Trophoblast cell (in vitro differentiated cells and primary cell): ENCODE measurements around the gene ZNF765.
"Not testable (repeated sequence)": the region's sequence is repeated elsewhere in the genome, so short reads cannot be mapped to it uniquely, and the experiment has no call there.

Experiments
- DNase-seq, 2 donors: peaks; one replicate each; pipeline ENCODE4 v3.0.0-alpha.2; 2016
- H2AFZ ChIP-seq: 2 replicates; pipeline ENCODE4 v1.6.1; 2013; ENCODE audit warnings: low read length, moderate library complexity, mild to moderate bottlenecking; ENCODE audit not compliant: insufficient read depth, poor library complexity
- H2AK5ac ChIP-seq: 2 replicates; pipeline ENCODE4 v1.6.1; 2013; ENCODE audit warnings: mild to moderate bottlenecking, low read length
- H2BK120ac ChIP-seq: 2 replicates; pipeline ENCODE4 v1.6.1; 2013; ENCODE audit warnings: low read length, mild to moderate bottlenecking, moderate library complexity; ENCODE audit not compliant: insufficient read depth, poor library complexity
- H2BK12ac ChIP-seq: 2 replicates; pipeline ENCODE4 v1.6.1; 2013; ENCODE audit warnings: mild to moderate bottlenecking, low read length, moderate library complexity
- H2BK5ac ChIP-seq: 2 replicates; pipeline ENCODE4 v1.6.1; 2013; ENCODE audit warnings: low read length, low read depth, moderate library complexity, mild to moderate bottlenecking; ENCODE audit not compliant: poor library complexity
- H3K14ac ChIP-seq: 2 replicates; pipeline ENCODE4 v1.6.1; 2013; ENCODE audit warnings: mild to moderate bottlenecking, low read length
- H3K18ac ChIP-seq: 2 replicates; pipeline ENCODE4 v1.6.1; 2013; ENCODE audit warnings: mild to moderate bottlenecking, low read length
- H3K23ac ChIP-seq: 2 replicates; pipeline ENCODE4 v1.6.1; 2013; ENCODE audit warnings: low read length
- H3K27ac ChIP-seq: 2 replicates; pipeline ENCODE4 v1.5.1; 2013; ENCODE audit warnings: low read depth, mild to moderate bottlenecking, inconsistent platforms, low read length, moderate library complexity
- H3K27me3 ChIP-seq: 2 replicates; pipeline ENCODE4 v1.6.1; 2013; ENCODE audit warnings: inconsistent platforms, mild to moderate bottlenecking, low read length, moderate library complexity; ENCODE audit not compliant: insufficient read depth
- H3K36me3 ChIP-seq, 2 experiments: 1 replicate in 1 of 2; 2 replicates in 1 of 2; pipeline ENCODE4 v1.6.1; 2013; ENCODE audit warnings: low read length in 2 of 2, mild to moderate bottlenecking in 2 of 2, moderate library complexity in 1 of 2; ENCODE audit not compliant: insufficient read depth in 2 of 2, control insufficient read depth in 1 of 2
- H3K4ac ChIP-seq: 2 replicates; pipeline ENCODE4 v1.6.1; 2013; ENCODE audit warnings: low read depth, mild to moderate bottlenecking, low read length, moderate library complexity
- H3K4me1 ChIP-seq, 2 experiments: 1 replicate in 1 of 2; 2 replicates in 1 of 2; pipeline ENCODE4 v1.6.1; 2013; ENCODE audit warnings: low read length in 2 of 2, mild to moderate bottlenecking in 2 of 2, moderate library complexity in 1 of 2; ENCODE audit not compliant: insufficient read depth in 2 of 2, control insufficient read depth in 1 of 2
- H3K4me2 ChIP-seq: 2 replicates; pipeline ENCODE4 v1.6.1; 2013; ENCODE audit warnings: inconsistent platforms, mild to moderate bottlenecking, low read length, moderate library complexity
- H3K4me3 ChIP-seq: 2 replicates; pipeline ENCODE4 v1.5.1; 2013; ENCODE audit warnings: mild to moderate bottlenecking, low read depth, low read length, inconsistent platforms
- H3K79me1 ChIP-seq: one replicate; pipeline ENCODE4 v1.6.1; 2013; ENCODE audit warnings: low read length
- H3K79me2 ChIP-seq: 2 replicates; pipeline ENCODE4 v1.6.1; 2013; ENCODE audit warnings: low read length, mild to moderate bottlenecking; ENCODE audit not compliant: control insufficient read depth, insufficient read depth, poor library complexity
- H3K9ac ChIP-seq: 2 replicates; pipeline ENCODE4 v1.6.1; 2013; ENCODE audit warnings: mild to moderate bottlenecking, low read length
- H3K9me3 ChIP-seq: 2 replicates; pipeline ENCODE4 v1.6.1; 2013; ENCODE audit warnings: low read depth, mild to moderate bottlenecking, control low read depth, inconsistent platforms, low read length; ENCODE audit not compliant: insufficient read depth
- H4K12ac ChIP-seq: 2 replicates; pipeline ENCODE4 v1.6.1; 2013; ENCODE audit warnings: low read depth, mild to moderate bottlenecking, low read length, moderate library complexity
- H4K8ac ChIP-seq: 2 replicates; pipeline ENCODE4 v1.6.1; 2013; ENCODE audit warnings: low read depth, mild to moderate bottlenecking, low read length, moderate library complexity
- H4K91ac ChIP-seq: one replicate; pipeline ENCODE4 v1.6.1; 2013; ENCODE audit warnings: low read depth, mild to moderate bottlenecking, low read length, moderate library complexity
- WGBS: extraction: QIAGEN DNeasy Blood & Tissue Kit; methylation state at CpG from one replicate; pipeline ENCODE4 v1.1.7; 2013; ENCODE audit warnings: missing lambda C conversion rate; ENCODE audit not compliant: insufficient read length, insufficient coverage; ENCODE audit errors: extremely low coverage; 5-methylcytosine and 5-hydroxymethylcytosine counted together

Gene ZNF765

DNA sequence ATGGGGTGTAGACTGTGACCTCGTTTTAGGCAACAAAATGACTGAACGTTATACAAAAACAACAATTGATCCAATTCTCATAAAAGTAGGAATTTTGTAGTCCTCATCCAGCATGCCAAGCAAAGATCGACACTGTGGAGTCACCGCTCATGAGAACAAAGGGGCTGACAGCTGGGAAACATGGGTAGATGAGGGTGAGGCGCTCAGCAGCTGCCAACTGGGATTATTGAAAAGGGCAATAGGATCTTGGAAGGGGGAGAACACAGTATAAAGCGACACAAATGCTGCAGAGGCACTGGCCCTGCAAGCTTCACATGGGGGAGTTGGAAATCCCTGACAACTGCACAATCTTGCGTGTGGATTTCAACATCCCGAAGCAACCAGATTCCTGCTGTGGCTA, 5.4 kb upstream of the ZNF765 start:
- H3K9ac ChIP-seq, result no peak overlapping the region
- no peak overlapping the region for H2AFZ ChIP-seq
- no peak for DNase-seq
- no peak overlapping the region for H3K18ac ChIP-seq
- H3K27ac ChIP-seq, result no peak overlapping the region
- no peak overlapping the region for H2BK5ac ChIP-seq
- H3K4me2 ChIP-seq, result no peak overlapping the region
- H2AK5ac ChIP-seq, result no peak overlapping the region
- no peak overlapping the region for H3K23ac ChIP-seq
- H3K4ac ChIP-seq, result no peak overlapping the region
- H4K8ac ChIP-seq, result no peak overlapping the region
- H4K12ac ChIP-seq, result no peak overlapping the region
- H3K4me1 ChIP-seq, result peaks cover 2 to 3% of the 10 kb centered on the region in 2 experiments
- H3K79me2 ChIP-seq, result peaks cover 2% of the 10 kb centered on the region
- no peaks in the 10 kb centered on the region for H3K36me3 ChIP-seq
- H3K79me1 ChIP-seq, result peaks cover 2% of the 10 kb centered on the region
- H2BK12ac ChIP-seq, result no peak overlapping the region
- no peak overlapping the region for H3K14ac ChIP-seq
- H4K91ac ChIP-seq, result no peak overlapping the region
- H3K9me3 ChIP-seq, result peaks cover 5% of the 10 kb centered on the region
- H3K27me3 ChIP-seq, result no peaks in the 10 kb centered on the region
- no CpG with 5 or more reads among the region's 8 CpGs for WGBS
- no peak overlapping the region for H3K4me3 ChIP-seq
- no peak overlapping the region for H2BK120ac ChIP-seq

DNA sequence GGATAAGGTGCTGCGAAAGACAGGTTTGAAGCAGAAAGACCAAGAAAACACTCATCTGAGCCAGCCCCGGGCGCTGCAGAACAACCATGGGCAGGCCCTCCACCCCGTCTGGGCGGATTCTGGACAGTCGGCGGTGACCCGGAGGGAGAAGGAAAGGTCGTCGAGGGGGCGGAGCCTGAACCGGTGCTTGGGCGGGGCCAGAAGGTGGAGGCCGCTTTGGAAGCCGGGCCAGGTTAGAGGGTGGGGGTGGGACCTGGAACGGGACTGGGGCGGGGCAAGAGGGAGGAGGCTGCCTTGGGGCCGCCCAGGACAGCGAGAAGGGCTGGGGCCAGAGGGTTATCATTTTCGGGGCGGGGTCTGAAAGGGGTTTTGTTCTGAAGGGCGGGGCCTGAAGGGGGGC, 5.0 kb upstream of the ZNF765 start:
- Histone ChIP-seq H3K27ac (no peak overlapping the region), H3K27me3 (no peaks in the 10 kb centered on the region), H3K23ac (no peak overlapping the region), H3K4me3 (no peak overlapping the region), H2BK12ac (no peak overlapping the region), H3K4ac (no peak overlapping the region), H3K4me2 (no peak overlapping the region), H3K36me3 (no peaks in the 10 kb centered on the region), H3K9ac (no peak overlapping the region), H2BK120ac (no peak overlapping the region), H2AK5ac (no peak overlapping the region), H3K18ac (no peak overlapping the region), H4K12ac (no peak overlapping the region), H3K79me2 (peaks cover 2% of the 10 kb centered on the region), H4K91ac (no peak overlapping the region), H3K4me1 (peaks cover 2 to 3% of the 10 kb centered on the region in 2 experiments), H2AFZ (no peak overlapping the region), H3K79me1 (peaks cover 2% of the 10 kb centered on the region), H3K9me3 (peaks cover 5% of the 10 kb centered on the region), H4K8ac (no peak overlapping the region), H3K14ac (no peak overlapping the region), H2BK5ac (no peak overlapping the region)
- peak in 1 of 2 donors; percentile 6 for DNase-seq
- WGBS, result no CpG with 5 or more reads among the region's 22 CpGs

DNA sequence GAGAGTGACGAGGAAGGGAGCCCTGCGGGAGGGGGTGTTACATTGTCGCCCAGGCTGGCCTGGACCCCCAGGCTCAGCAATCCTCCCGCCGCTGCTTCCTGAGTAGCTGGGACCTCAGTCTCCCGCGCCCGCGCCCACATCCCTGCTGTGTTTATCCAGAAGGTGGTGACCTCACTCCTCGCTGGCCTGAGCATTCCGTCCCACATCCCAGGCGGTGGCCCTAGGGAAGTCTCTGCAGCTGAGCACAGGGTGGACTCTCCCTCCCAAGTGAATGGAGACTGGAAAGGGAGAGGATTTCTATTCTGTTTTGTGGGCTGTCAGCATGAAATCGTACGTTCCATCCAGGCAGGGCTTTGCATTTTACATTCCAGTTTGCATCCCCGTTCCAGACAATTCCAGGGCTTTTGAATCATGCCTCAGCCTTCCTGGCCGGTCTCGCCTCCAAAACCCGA, 401 bp upstream of the ZNF765 start:
- H4K91ac ChIP-seq, result peak overlapping the region; percentile 51
- H3K27me3 ChIP-seq, result no peaks in the 10 kb centered on the region
- no peak overlapping the region for H3K23ac ChIP-seq
- H3K4me1 ChIP-seq, result peaks cover 3 to 5% of the 10 kb centered on the region in 2 experiments
- peak overlapping the region; percentile 11 for H2BK12ac ChIP-seq
- H3K79me2 ChIP-seq, result peaks cover 6% of the 10 kb centered on the region
- H3K14ac ChIP-seq, result peak overlapping the region; percentile 37
- peaks cover 8 to 10% of the 10 kb centered on the region in 2 experiments for H3K36me3 ChIP-seq
- no peak overlapping the region for H3K18ac ChIP-seq
- H3K9me3 ChIP-seq, result peaks cover 3% of the 10 kb centered on the region
- H4K12ac ChIP-seq, result peak overlapping the region; percentile 65
- H3K79me1 ChIP-seq, result peaks cover 8% of the 10 kb centered on the region
- H2AK5ac ChIP-seq, result no peak overlapping the region
- H2BK5ac ChIP-seq, result peak overlapping the region; percentile 3
- H2BK120ac ChIP-seq, result peak overlapping the region; percentile 4
- peak; percentile 81 to 89 for DNase-seq
- H3K4ac ChIP-seq, result peak overlapping the region; percentile 9
- H3K9ac ChIP-seq, result no peak overlapping the region
- H4K8ac ChIP-seq, result peak overlapping the region; percentile 86
- peak overlapping the region; percentile 67 for H3K4me2 ChIP-seq
- H3K27ac ChIP-seq, result peak overlapping the region; percentile 63
- peak overlapping the region; percentile 38 for H2AFZ ChIP-seq
- no CpG with 5 or more reads among the region's 18 CpGs for WGBS
- H3K4me3 ChIP-seq, result peak overlapping the region; percentile 21

GRCh38 chr19:53395840-53396524, 1.0 kb downstream of the ZNF765 start:
- H3K79me2 ChIP-seq, H2BK12ac ChIP-seq, DNase-seq, H3K23ac ChIP-seq, H4K12ac ChIP-seq, H3K79me1 ChIP-seq, H3K9me3 ChIP-seq, H2AK5ac ChIP-seq, H3K4me1 ChIP-seq, H3K27me3 ChIP-seq, H3K18ac ChIP-seq: not testable (repeated sequence)
- H3K4me3 ChIP-seq, result peak overlapping the region; percentile 84
- peak overlapping the region; percentile 34 for H3K27ac ChIP-seq
- H4K8ac ChIP-seq, result peak overlapping the region; percentile 80
- H2AFZ ChIP-seq, result peak overlapping the region; percentile 84
- peak overlapping the region; percentile 10 for H3K4ac ChIP-seq
- H2BK120ac ChIP-seq, result peak overlapping the region; percentile 57
- WGBS, result no CpG with 5 or more reads among the region's 9 CpGs
- H3K4me2 ChIP-seq, result peak overlapping the region; percentile 95
- H3K14ac ChIP-seq, result peak overlapping the region; percentile 79
- H4K91ac ChIP-seq, result peak overlapping the region; percentile 54
- H3K9ac ChIP-seq, result peak overlapping the region; percentile 86
- peaks cover 15 to 18% of the 10 kb centered on the region in 2 experiments for H3K36me3 ChIP-seq
- peak overlapping the region; percentile 25 for H2BK5ac ChIP-seq
